ENCODE measurements around the gene CTSA.
A peak's percentile ranks its signal among the peaks of the same experiment; 100 is the strongest.

CTSA gene

GRCh38 chr20:45913116-45913515 lies 22.0 kb downstream of the CTSA start:
- Histone ChIP-seq H3K4me3 (ENCODE audit: low read depth, low read length) (no peak overlapping the region), H3K27ac (no peak overlapping the region), H3K36me3 (replicated peaks) (no peaks in the 10 kb centered on the region), H3K27me3 (replicated peaks) (no peaks in the 10 kb centered on the region)
- in situ Hi-C loops (cut with HindIII; ENCODE audit: low pct_ligation_motif_present, low sequenced_read_pairs), result no loop called here
- TF ChIP-seq CTCF (IDR thresholded peaks at IDR 0.05; ENCODE audit: low read depth, low read length, missing control alignments), result no peak
- no peak for DNase-seq

DNA sequence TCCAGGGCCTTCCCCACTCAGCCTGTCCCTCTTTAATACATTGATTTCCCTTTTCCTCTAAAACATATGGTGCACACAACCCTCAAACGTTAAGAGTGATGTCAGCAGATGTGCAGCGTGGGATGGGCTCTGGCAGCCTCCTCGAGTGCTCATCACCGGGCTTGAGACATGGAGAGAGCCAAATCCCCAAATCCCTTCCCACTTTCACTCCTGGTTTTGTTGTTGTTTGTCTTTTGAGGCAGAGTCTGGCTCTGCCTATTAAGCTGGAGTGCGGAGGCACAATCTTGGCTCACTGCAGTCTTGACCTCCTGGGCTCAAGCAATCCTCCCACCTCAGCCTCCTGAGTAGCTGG lies 26.6 kb downstream of the CTSA start:
- Histone ChIP-seq H3K27me3 (replicated peaks) (no peaks in the 10 kb centered on the region), H3K36me3 (replicated peaks) (no peaks in the 10 kb centered on the region), H3K4me3 (ENCODE audit: low read depth, low read length) (no peak overlapping the region), H3K27ac (no peak overlapping the region)
- no peak for DNase-seq
- TF ChIP-seq CTCF (IDR thresholded peaks at IDR 0.05; ENCODE audit: low read depth, low read length, missing control alignments), result no peak
- in situ Hi-C loops (cut with HindIII; ENCODE audit: low pct_ligation_motif_present, low sequenced_read_pairs), result no loop called here

GRCh38 chr20:45918182-45918737 lies 27.1 kb downstream of the CTSA start:
- DNase-seq, result no peak
- no peak for TF ChIP-seq CTCF (IDR thresholded peaks at IDR 0.05; ENCODE audit: low read depth, low read length, missing control alignments)
- H3K27ac ChIP-seq, result no peak overlapping the region
- no peaks in the 10 kb centered on the region for H3K36me3 ChIP-seq (replicated peaks)
- in situ Hi-C loops (cut with HindIII; ENCODE audit: low pct_ligation_motif_present, low sequenced_read_pairs), result no loop called here
- H3K27me3 ChIP-seq (replicated peaks), result no peaks in the 10 kb centered on the region
- no peak overlapping the region for H3K4me3 ChIP-seq (ENCODE audit: low read depth, low read length)

DNA sequence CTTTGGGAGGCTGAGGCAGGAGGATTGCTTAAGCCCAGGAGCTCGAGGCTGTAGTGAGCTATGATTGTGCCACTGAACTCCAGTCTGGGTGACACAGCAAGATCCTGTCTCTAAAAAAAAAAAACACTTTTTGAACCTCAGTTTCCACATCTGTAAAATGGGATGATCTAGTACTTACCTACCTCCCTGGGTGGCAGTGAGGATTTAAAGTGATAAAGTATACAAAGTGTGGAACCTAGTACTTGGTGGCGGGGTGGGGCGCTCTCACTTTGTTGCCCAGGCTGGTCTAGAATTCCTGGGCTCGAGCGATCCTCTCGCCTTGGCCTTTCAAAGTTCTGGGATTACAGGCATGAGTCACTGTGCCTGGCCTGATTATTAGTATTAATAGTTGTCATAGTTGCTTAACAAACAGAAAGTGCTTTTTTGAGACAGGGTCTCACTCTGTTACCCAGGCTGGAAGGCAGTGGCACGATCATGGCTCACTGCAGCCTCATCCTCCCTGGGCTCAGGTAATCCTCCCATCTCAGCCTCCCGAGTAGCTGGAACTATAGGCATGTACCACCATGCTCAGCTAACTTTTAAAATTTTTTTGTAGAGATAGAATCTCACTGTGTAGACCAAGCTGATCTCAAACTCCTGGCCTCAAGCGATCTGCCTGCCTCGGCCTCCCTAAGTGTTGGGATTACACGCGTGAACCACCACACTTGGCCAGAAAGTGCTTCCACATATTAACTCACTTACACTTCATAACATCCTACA lies 27.8 kb downstream of the CTSA start:
- in situ Hi-C loops (cut with HindIII; ENCODE audit: low pct_ligation_motif_present, low sequenced_read_pairs), result no loop called here
- no peak for TF ChIP-seq CTCF (IDR thresholded peaks at IDR 0.05; ENCODE audit: low read depth, low read length, missing control alignments)
- peak; percentile 43 for DNase-seq
- Histone ChIP-seq H3K27ac (peak overlapping the region; percentile 12), H3K36me3 (replicated peaks) (no peaks in the 10 kb centered on the region), H3K27me3 (replicated peaks) (no peaks in the 10 kb centered on the region), H3K4me3 (ENCODE audit: low read depth, low read length) (no peak overlapping the region)

DNA sequence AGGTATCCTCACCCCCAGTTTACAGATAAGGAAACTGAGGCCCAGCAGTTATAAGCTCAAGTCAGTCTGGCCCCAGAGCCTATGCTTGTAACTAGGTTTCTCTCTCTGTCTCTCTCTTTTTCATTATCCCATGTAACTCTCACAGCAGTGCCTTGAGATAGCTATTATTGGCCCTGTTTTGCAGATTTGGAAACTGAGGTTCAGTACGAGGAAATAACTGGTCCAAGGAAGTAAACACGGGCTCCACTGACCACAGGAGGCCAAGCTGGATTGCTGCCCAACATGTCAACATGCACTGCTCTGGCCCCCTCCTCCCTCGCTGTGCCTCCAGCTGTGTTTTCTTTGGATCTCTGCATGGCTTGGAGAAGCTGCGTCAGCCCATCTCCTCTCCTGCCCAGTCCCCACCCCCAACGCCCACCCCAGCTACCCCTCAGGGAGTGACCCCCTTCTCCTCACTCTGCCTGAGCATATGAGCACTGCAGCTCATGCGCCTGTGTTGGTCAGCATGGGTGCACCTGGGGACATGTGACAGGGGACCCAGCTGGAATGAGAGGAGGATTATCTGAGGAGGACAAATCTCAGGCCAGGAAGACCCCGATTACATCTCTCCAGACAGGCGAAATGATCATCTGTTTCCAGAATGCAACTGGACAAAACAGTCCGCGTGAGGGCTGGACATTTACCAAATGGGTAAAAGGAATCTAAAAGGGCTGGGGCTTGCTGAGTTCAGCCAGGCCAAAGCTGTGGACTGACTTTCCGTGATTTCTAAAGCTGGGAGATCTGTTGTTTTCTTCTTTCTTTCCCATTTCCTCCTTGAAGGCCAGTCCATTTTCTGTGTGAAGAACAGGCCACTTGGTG lies 28.6 kb downstream of the CTSA start:
- Histone ChIP-seq H3K36me3 (replicated peaks) (no peaks in the 10 kb centered on the region), H3K27me3 (replicated peaks) (no peaks in the 10 kb centered on the region), H3K4me3 (ENCODE audit: low read depth, low read length) (no peak overlapping the region), H3K27ac (peak overlapping the region; percentile 62)
- DNase-seq, result peak; percentile 87
- no peak for TF ChIP-seq CTCF (IDR thresholded peaks at IDR 0.05; ENCODE audit: low read depth, low read length, missing control alignments)
- in situ Hi-C loops (cut with HindIII; ENCODE audit: low pct_ligation_motif_present, low sequenced_read_pairs), result no loop called here
